Caco-2 (cell line): ENCODE measurements around the gene TTC28. TPM values are rescaled to one million over a fixed set of nuclear protein-coding genes. Genes with fewer than 3 reads are reported as not detected.
"Not testable (repeated sequence)": the region's sequence is repeated elsewhere in the genome, so short reads cannot be mapped to it uniquely, and the experiment has no call there.

ENCODE experiments used
- BruUV-seq: library from RNA; stranded (reverse); fragments of 400-500 nt; replicated peaks from 2 replicates; lab custom pipeline; 2021; lab: Mats Ljungman, UMichigan
- CTCF ChIA-PET: fragments of 300-600 bp; sonication (Branson Sonifier 250); formaldehyde crosslinking; loops from one replicate; lab custom pipeline; 2022; ENCODE audit warnings: antibody characterized with exemption; lab: Charles Lee
- POLR2A ChIA-PET: fragments of 300-600 bp; sonication (Branson Sonifier 250); formaldehyde crosslinking; loops from one replicate; lab custom pipeline; 2022; ENCODE audit warnings: antibody characterized with exemption; lab: Charles Lee
- DNase-seq, 2 experiments: peaks; one replicate each; pipeline versions ENCODE4 v3.0.0 to v3.0.0-alpha.2; 2020 to 2022
- H3K27me3 ChIP-seq: replicated peaks from 2 replicates; pipeline ENCODE4 v1.6.0; 2011; ENCODE audit warnings: low read length; ENCODE audit not compliant: control insufficient read depth, insufficient read depth
- H3K36me3 ChIP-seq: 2 replicates; pipeline ENCODE4 v1.5.1; 2011; ENCODE audit warnings: low read length; ENCODE audit not compliant: control insufficient read depth, insufficient read depth
- H3K4me1 ChIP-seq: fragments of 250-450 bp; sonication (Bioruptor Pico); 2 replicates; pipeline ENCODE4 v1.5.1; 2020; ENCODE audit warnings: mild to moderate bottlenecking
- H3K4me3 ChIP-seq: 2 replicates; pipeline ENCODE4 v1.5.1; 2011; ENCODE audit warnings: low read depth, mild to moderate bottlenecking, control low read depth, low read length
- H3K9me3 ChIP-seq: fragments of 250-450 bp; sonication (Bioruptor Pico); 2 replicates; pipeline ENCODE4 v1.5.1; 2020; ENCODE audit warnings: mild to moderate bottlenecking, moderate library complexity
- H3K27ac Mint-ChIP-seq: one replicate; pipeline ENCODE4 v1.8.0; 2022; ENCODE audit warnings: mixed read lengths; ENCODE audit not compliant: unreplicated experiment
- H3K27me3 Mint-ChIP-seq: one replicate; pipeline ENCODE4 v1.8.0; 2022; ENCODE audit warnings: mixed read lengths; ENCODE audit not compliant: insufficient read depth, unreplicated experiment
- H3K36me3 Mint-ChIP-seq: one replicate; pipeline ENCODE4 v1.8.0; 2022; ENCODE audit warnings: mild to moderate bottlenecking, mixed read lengths; ENCODE audit not compliant: insufficient read depth, unreplicated experiment
- H3K4me1 Mint-ChIP-seq: one replicate; pipeline ENCODE4 v1.8.0; 2022; ENCODE audit warnings: low read depth, mixed read lengths; ENCODE audit not compliant: unreplicated experiment
- H3K4me3 Mint-ChIP-seq: one replicate; pipeline ENCODE4 v1.8.0; 2022; ENCODE audit warnings: mild to moderate bottlenecking, moderate library complexity, mixed read lengths; ENCODE audit not compliant: unreplicated experiment
- H3K9me3 Mint-ChIP-seq: one replicate; pipeline ENCODE4 v1.8.0; 2022; ENCODE audit warnings: mixed read lengths; ENCODE audit not compliant: unreplicated experiment
- intact Hi-C: fragments of 100-400 bp; cut with micrococcal nuclease; formaldehyde crosslinking; loops from one replicate; pipeline ENCODE4 v1.10.0; 2022; ENCODE audit not compliant: unreplicated experiment
- total RNA-seq: library from RNA; stranded (reverse); gene quantifications from 2 replicates; pipeline ENCODE4 v1.2.3, GENCODE V29; 2022
- TF ChIP-seq, protein P1 (sequence below), 2 experiments: fragments of 200-600 bp in 1 of 2; IDR thresholded peaks; 1 replicate in 1 of 2; 2 replicates in 1 of 2; pipeline versions ENCODE4 v1.5.1 to v1.8.0; 2011 to 2022; ENCODE audit warnings: antibody characterized with exemption in 1 of 2, control low read depth in 1 of 2, inconsistent platforms in 1 of 2, low read depth in 1 of 2, low read length in 1 of 2, mild to moderate bottlenecking in 1 of 2, moderate library complexity in 1 of 2; ENCODE audit not compliant: insufficient read depth in 1 of 2, severe bottlenecking in 1 of 2, unreplicated experiment in 1 of 2

Gene TTC28
- total RNA-seq, 1 experiment from 2014 or later: 12.0 TPM

DNA sequence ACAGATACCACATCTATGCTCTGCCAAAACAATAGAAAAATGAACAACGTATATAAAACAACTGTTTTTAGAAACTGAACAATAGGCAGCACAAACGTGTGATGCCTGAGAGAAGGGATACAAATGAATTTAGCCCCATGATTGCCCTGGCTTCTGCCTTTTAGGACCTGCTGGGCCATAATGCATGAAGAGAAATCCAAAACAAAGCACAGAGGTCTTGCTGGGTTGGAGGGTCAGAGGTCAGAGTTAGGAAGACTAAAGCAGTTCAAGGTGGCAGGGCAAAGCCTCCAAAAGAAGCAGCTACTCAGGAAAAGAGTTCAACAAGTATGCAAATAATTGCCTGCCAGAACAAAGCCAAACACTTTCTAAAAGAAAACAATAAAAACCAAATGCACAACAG lies 138.5 kb downstream of the TTC28 start:
- Mint-ChIP-seq H3K4me3 (no peak overlapping the region), H3K27me3 (no peaks in the 10 kb centered on the region), H3K4me1 (peaks cover 16% of the 10 kb centered on the region), H3K9me3 (peaks cover 14% of the 10 kb centered on the region), H3K36me3 (peaks cover 6% of the 10 kb centered on the region), H3K27ac (no peak overlapping the region)
- POLR2A ChIA-PET: no interaction called here
- H3K9me3 ChIP-seq: peaks cover 4% of the 10 kb centered on the region; the same call in 1 of the 2 replicates
- intact Hi-C loops: no loop called here
- H3K4me1 ChIP-seq: peaks cover 14% of the 10 kb centered on the region
- no peak for DNase-seq
- no TSS peak for BruUV-seq
- TF ChIP-seq, protein P1, sequence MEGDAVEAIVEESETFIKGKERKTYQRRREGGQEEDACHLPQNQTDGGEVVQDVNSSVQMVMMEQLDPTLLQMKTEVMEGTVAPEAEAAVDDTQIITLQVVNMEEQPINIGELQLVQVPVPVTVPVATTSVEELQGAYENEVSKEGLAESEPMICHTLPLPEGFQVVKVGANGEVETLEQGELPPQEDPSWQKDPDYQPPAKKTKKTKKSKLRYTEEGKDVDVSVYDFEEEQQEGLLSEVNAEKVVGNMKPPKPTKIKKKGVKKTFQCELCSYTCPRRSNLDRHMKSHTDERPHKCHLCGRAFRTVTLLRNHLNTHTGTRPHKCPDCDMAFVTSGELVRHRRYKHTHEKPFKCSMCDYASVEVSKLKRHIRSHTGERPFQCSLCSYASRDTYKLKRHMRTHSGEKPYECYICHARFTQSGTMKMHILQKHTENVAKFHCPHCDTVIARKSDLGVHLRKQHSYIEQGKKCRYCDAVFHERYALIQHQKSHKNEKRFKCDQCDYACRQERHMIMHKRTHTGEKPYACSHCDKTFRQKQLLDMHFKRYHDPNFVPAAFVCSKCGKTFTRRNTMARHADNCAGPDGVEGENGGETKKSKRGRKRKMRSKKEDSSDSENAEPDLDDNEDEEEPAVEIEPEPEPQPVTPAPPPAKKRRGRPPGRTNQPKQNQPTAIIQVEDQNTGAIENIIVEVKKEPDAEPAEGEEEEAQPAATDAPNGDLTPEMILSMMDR (IDR thresholded peaks at IDR 0.05; ENCODE audit: insufficient read depth in 1 of 2, low read depth in 1 of 2, low read length in 1 of 2, severe bottlenecking in 1 of 2, unreplicated experiment in 1 of 2): no peak
- no peaks in the 10 kb centered on the region for H3K36me3 ChIP-seq
- H3K4me3 ChIP-seq: no peak overlapping the region
- CTCF ChIA-PET: no interaction called here
- no peaks in the 10 kb centered on the region for H3K27me3 ChIP-seq

DNA sequence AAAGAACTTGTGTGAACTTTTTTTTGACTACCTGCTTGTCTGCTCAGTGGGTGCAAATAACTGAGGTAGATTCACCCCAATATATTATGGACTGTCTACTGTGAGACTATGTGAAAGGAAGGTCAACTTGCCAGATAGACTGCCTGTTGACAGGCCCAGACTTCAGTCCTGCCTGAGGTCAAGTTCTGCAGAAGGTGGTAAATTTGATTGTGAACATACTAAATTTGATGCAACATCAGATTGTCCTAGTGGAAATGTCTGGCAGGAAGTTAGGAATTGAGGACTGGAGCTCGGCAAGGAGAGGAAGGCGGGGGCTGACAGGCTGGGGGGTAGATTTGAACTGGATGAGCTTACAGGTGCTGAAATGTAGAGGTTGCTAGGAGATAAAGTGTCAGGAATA lies 140.7 kb downstream of the TTC28 start:
- no peaks in the 10 kb centered on the region for H3K27me3 Mint-ChIP-seq
- intact Hi-C loops: no loop called here
- H3K36me3 Mint-ChIP-seq: peaks cover 6% of the 10 kb centered on the region
- peaks cover 14% of the 10 kb centered on the region for H3K9me3 Mint-ChIP-seq
- H3K4me1 Mint-ChIP-seq: peaks cover 7% of the 10 kb centered on the region
- no peak overlapping the region for H3K4me3 ChIP-seq
- no peaks in the 10 kb centered on the region for H3K36me3 ChIP-seq
- H3K4me1 ChIP-seq: peaks cover 2% of the 10 kb centered on the region
- H3K9me3 ChIP-seq: peaks cover 4% of the 10 kb centered on the region; the same call in 1 of the 2 replicates
- H3K4me3 Mint-ChIP-seq: no peak overlapping the region
- H3K27ac Mint-ChIP-seq: no peak overlapping the region
- CTCF ChIA-PET: no interaction called here
- no peak for DNase-seq
- TF ChIP-seq, protein P1 (IDR thresholded peaks at IDR 0.05; ENCODE audit: insufficient read depth in 1 of 2, low read depth in 1 of 2, low read length in 1 of 2, severe bottlenecking in 1 of 2, unreplicated experiment in 1 of 2): no peak
- no TSS peak for BruUV-seq
- POLR2A ChIA-PET: no interaction called here
- H3K27me3 ChIP-seq: no peaks in the 10 kb centered on the region

DNA sequence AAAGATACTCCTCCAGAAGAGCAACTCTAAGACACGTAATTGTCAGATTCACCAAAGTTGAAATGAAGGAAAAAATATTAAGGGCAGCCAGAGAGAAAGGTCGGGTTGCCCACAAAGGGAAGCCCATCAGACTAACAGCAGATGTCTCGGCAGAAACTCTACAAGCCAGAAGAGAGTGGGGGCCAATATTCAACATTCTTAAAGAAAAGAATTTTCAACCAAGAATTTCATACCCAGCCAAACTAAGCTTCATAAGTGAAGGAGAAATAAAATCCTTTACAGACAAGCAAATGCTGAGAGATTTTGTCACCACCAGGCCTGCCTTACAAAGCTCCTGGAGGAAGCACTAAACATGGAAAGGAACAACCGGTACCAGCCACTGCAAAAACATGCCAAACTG lies 149.1 kb downstream of the TTC28 start:
- BruUV-seq, H3K36me3 ChIP-seq, H3K4me1 Mint-ChIP-seq, POLR2A ChIA-PET, H3K27me3 ChIP-seq, H3K4me1 ChIP-seq, H3K9me3 ChIP-seq, H3K4me3 Mint-ChIP-seq, H3K27ac Mint-ChIP-seq, H3K4me3 ChIP-seq, DNase-seq, H3K36me3 Mint-ChIP-seq, CTCF ChIA-PET, intact Hi-C loops, H3K27me3 Mint-ChIP-seq: not testable (repeated sequence)
- H3K9me3 Mint-ChIP-seq: peaks cover 28% of the 10 kb centered on the region

DNA sequence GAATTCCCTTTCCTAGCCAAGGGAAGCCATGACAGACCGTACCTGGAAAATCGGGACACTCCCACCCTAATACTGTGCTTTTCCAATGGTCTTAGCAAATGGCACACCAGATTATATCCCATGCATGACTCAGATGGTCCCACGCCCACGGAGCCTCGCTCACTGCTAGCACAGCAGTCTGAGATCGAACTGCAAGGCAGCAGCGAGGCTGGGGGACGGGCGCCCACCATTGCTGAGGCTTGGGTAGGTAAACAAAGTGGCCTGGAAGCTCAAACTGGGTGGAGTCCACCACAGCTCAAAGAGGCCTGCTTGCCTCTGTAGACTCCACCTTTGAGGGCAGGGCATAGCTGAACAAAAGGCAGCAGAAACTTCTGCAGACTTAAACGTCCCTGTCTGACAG lies 150.5 kb downstream of the TTC28 start:
- CTCF ChIA-PET, intact Hi-C loops, POLR2A ChIA-PET: not testable (repeated sequence)

More for the DNA sequence above, 150.5 kb downstream of the TTC28 start:
- DNase-seq, H3K9me3 ChIP-seq, H3K27me3 ChIP-seq, H3K4me1 ChIP-seq, H3K4me3 ChIP-seq, H3K36me3 Mint-ChIP-seq, H3K27me3 Mint-ChIP-seq, BruUV-seq, H3K4me3 Mint-ChIP-seq, H3K4me1 Mint-ChIP-seq, H3K27ac Mint-ChIP-seq, H3K36me3 ChIP-seq: not testable (repeated sequence)
- H3K9me3 Mint-ChIP-seq: peaks cover 28% of the 10 kb centered on the region
